ENCODE results near the gene NEGR1.

NEGR1 gene

GRCh38 chr1:72235062-72235461 is 47.3 kb downstream of the NEGR1 start:
- Histone ChIP-seq H3K4me3 (replicated peaks; ENCODE audit: low read depth, low read length) (no peak overlapping the region), H3K36me3 (ENCODE audit: control insufficient read depth, insufficient read depth, low read length) (no peaks in the 10 kb centered on the region), H3K27me3 (replicated peaks; ENCODE audit: control insufficient read depth, insufficient read depth, low read length) (no peaks in the 10 kb centered on the region)
- DNase-seq (ENCODE audit: extremely low read depth, insufficient read length) = no peak
- TF ChIP-seq CTCF (IDR thresholded peaks at IDR 0.05; ENCODE audit: insufficient read depth, low read length, poor library complexity, severe bottlenecking) = no peak

GRCh38 chr1:72230746-72231145 is 51.6 kb downstream of the NEGR1 start:
- Histone ChIP-seq H3K4me3 (replicated peaks; ENCODE audit: low read depth, low read length) (no peak overlapping the region), H3K27me3 (replicated peaks; ENCODE audit: control insufficient read depth, insufficient read depth, low read length) (no peaks in the 10 kb centered on the region), H3K36me3 (ENCODE audit: control insufficient read depth, insufficient read depth, low read length) (no peaks in the 10 kb centered on the region)
- no peak for TF ChIP-seq CTCF (IDR thresholded peaks at IDR 0.05; ENCODE audit: insufficient read depth, low read length, poor library complexity, severe bottlenecking)
- DNase-seq (ENCODE audit: extremely low read depth, insufficient read length) = no peak

- H3K36me3 ChIP-seq (ENCODE audit: control insufficient read depth, insufficient read depth, low read length) = no peaks in the 10 kb centered on the region
- no peaks in the 10 kb centered on the region for H3K27me3 ChIP-seq (replicated peaks; ENCODE audit: control insufficient read depth, insufficient read depth, low read length)
- H3K4me3 ChIP-seq (replicated peaks; ENCODE audit: low read depth, low read length) = no peak overlapping the region
- no peak for DNase-seq (ENCODE audit: extremely low read depth, insufficient read length)
- no peak for TF ChIP-seq CTCF (IDR thresholded peaks at IDR 0.05; ENCODE audit: insufficient read depth, low read length, poor library complexity, severe bottlenecking)
Observed at GRCh38 chr1:72229893-72230292, 52.4 kb downstream of the NEGR1 start.

GRCh38 chr1:72227667-72228066 is 54.7 kb downstream of the NEGR1 start:
- H3K27me3 ChIP-seq (replicated peaks; ENCODE audit: control insufficient read depth, insufficient read depth, low read length) = no peaks in the 10 kb centered on the region
- no peak for DNase-seq (ENCODE audit: extremely low read depth, insufficient read length)
- no peak for TF ChIP-seq CTCF (IDR thresholded peaks at IDR 0.05; ENCODE audit: insufficient read depth, low read length, poor library complexity, severe bottlenecking)
- H3K4me3 ChIP-seq (replicated peaks; ENCODE audit: low read depth, low read length) = no peak overlapping the region
- no peaks in the 10 kb centered on the region for H3K36me3 ChIP-seq (ENCODE audit: control insufficient read depth, insufficient read depth, low read length)

GRCh38 chr1:72224506-72224905 is 57.8 kb downstream of the NEGR1 start:
- DNase-seq (ENCODE audit: extremely low read depth, insufficient read length) = no peak
- Histone ChIP-seq H3K27me3 (replicated peaks; ENCODE audit: control insufficient read depth, insufficient read depth, low read length) (no peaks in the 10 kb centered on the region), H3K4me3 (replicated peaks; ENCODE audit: low read depth, low read length) (no peak overlapping the region), H3K36me3 (ENCODE audit: control insufficient read depth, insufficient read depth, low read length) (no peaks in the 10 kb centered on the region)
- TF ChIP-seq CTCF (IDR thresholded peaks at IDR 0.05; ENCODE audit: insufficient read depth, low read length, poor library complexity, severe bottlenecking) = no peak

- no peak overlapping the region for H3K4me3 ChIP-seq (replicated peaks; ENCODE audit: low read depth, low read length)
- no peak for TF ChIP-seq CTCF (IDR thresholded peaks at IDR 0.05; ENCODE audit: insufficient read depth, low read length, poor library complexity, severe bottlenecking)
- no peaks in the 10 kb centered on the region for H3K27me3 ChIP-seq (replicated peaks; ENCODE audit: control insufficient read depth, insufficient read depth, low read length)
- no peaks in the 10 kb centered on the region for H3K36me3 ChIP-seq (ENCODE audit: control insufficient read depth, insufficient read depth, low read length)
- no peak for DNase-seq (ENCODE audit: extremely low read depth, insufficient read length)
Observed at GRCh38 chr1:72221811-72222210, 60.5 kb downstream of the NEGR1 start.
